Endothelial cell of umbilical vein (primary cell): ENCODE measurements around the gene ASPHD1. TPM values are rescaled to one million over a fixed set of nuclear protein-coding genes. Genes with fewer than 3 reads are reported as not detected.

Source experiments
- BruUV-seq: library from RNA; stranded (reverse); fragments of 400-500 nt; replicated peaks from 2 replicates; lab custom pipeline; 2021; lab: Mats Ljungman, UMichigan
- CTCF ChIA-PET: fragments of 300-600, 350-600 bp; sonication (Branson Sonifier 250); formaldehyde crosslinking; loops from one replicate; lab custom pipeline; 2021; ENCODE audit warnings: antibody characterized with exemption, inconsistent platforms; lab: Charles Lee
- POLR2A ChIA-PET: fragments of 300-600, 350-600 bp; sonication (Branson Sonifier 250); formaldehyde crosslinking; loops from one replicate; lab custom pipeline; 2021; ENCODE audit warnings: antibody characterized with exemption, inconsistent platforms; lab: Charles Lee
- DNase-seq: peaks from one replicate; pipeline ENCODE4 v3.0.0-alpha.2; 2011; ENCODE audit warnings: low read depth, low spot score
- FAIRE-seq: peaks from 2 replicates; lab custom pipeline; 2011; peaks lifted over from hg19 to GRCh38; lab: Jason Lieb, UNC
- H2AFZ ChIP-seq: 2 replicates; pipeline ENCODE4 v1.6.0; 2012; ENCODE audit warnings: low read depth, low read length, control low read depth, inconsistent platforms
- H3K27ac ChIP-seq: 2 replicates; pipeline ENCODE4 v1.5.1; 2011; ENCODE audit warnings: low read depth, mild to moderate bottlenecking, control low read depth, low read length, moderate library complexity; ENCODE audit not compliant: insufficient read depth
- H3K27me3 ChIP-seq, 2 experiments: 2 replicates each; pipeline versions ENCODE4 v1.6.0 to v1.6.1; 2011; ENCODE audit warnings: low read length in 2 of 2, mixed read lengths in 1 of 2; ENCODE audit not compliant: control insufficient read depth in 2 of 2, insufficient read depth in 2 of 2
- H3K36me3 ChIP-seq, 2 experiments: 2 replicates in 1 of 2; 3 replicates in 1 of 2; pipeline ENCODE4 v1.5.1; 2011; ENCODE audit warnings: low read length in 2 of 2, mild to moderate bottlenecking in 1 of 2, moderate library complexity in 1 of 2; ENCODE audit not compliant: control insufficient read depth in 2 of 2, insufficient read depth in 2 of 2; ENCODE audit errors: extremely low read depth in 1 of 2
- H3K4me1 ChIP-seq: 3 replicates; pipeline ENCODE4 v1.5.1; 2011; ENCODE audit warnings: mild to moderate bottlenecking, low read length; ENCODE audit not compliant: control insufficient read depth, insufficient read depth; ENCODE audit errors: extremely low read depth
- H3K4me2 ChIP-seq: 2 replicates; pipeline ENCODE4 v1.6.1; 2011; ENCODE audit warnings: low read length, control low read depth, mixed read lengths; ENCODE audit not compliant: insufficient read depth
- H3K4me3 ChIP-seq, 3 experiments: fragments of 200-600 bp in 1 of 3; sonication (generic), shearing (Covaris generic) in 1 of 3; replicated peaks in 1 of 3; 2 replicates each; pipeline ENCODE4 v1.5.1; 2011 to 2016; ENCODE audit warnings: control low read depth in 3 of 3, low read length in 3 of 3, mild to moderate bottlenecking in 2 of 3, inconsistent platforms in 1 of 3, low read depth in 1 of 3, moderate library complexity in 1 of 3; ENCODE audit not compliant: insufficient read depth in 1 of 3
- H3K79me2 ChIP-seq: 2 replicates; pipeline ENCODE4 v1.6.0; 2012; ENCODE audit warnings: low read length, inconsistent platforms; ENCODE audit not compliant: control insufficient read depth, insufficient read depth
- H3K9ac ChIP-seq: replicated peaks from 2 replicates; pipeline ENCODE3; 2011; ENCODE audit warnings: low read length, control low read depth; ENCODE audit not compliant: insufficient read depth; ENCODE audit errors: extremely low read depth
- H3K9me1 ChIP-seq: replicated peaks from 3 replicates; pipeline ENCODE4 v1.6.0; 2011; ENCODE audit warnings: mild to moderate bottlenecking, low read length; ENCODE audit not compliant: control insufficient read depth, insufficient read depth; ENCODE audit errors: extremely low read depth
- H3K9me3 ChIP-seq: replicated peaks from 2 replicates; pipeline ENCODE4 v1.5.1; 2012; ENCODE audit warnings: low read length, inconsistent platforms; ENCODE audit not compliant: control insufficient read depth, insufficient read depth
- H4K20me1 ChIP-seq: replicated peaks from 2 replicates; pipeline ENCODE3; 2011; ENCODE audit warnings: mild to moderate bottlenecking, low read length; ENCODE audit not compliant: control insufficient read depth, insufficient read depth; ENCODE audit errors: extremely low read depth
- CTCF ChIP-seq, 2 donors: IDR thresholded peaks; 1 replicate in 1 of 2; 2 replicates in 1 of 2; pipeline ENCODE4 v1.5.1; 2011; ENCODE audit warnings: low read length in 2 of 2, mild to moderate bottlenecking in 2 of 2, moderate library complexity in 2 of 2, control low read depth in 1 of 2, inconsistent platforms in 1 of 2, low read depth in 1 of 2; ENCODE audit not compliant: insufficient read depth in 1 of 2; ENCODE audit errors: extremely low read depth in 1 of 2
- EZH2 ChIP-seq: IDR thresholded peaks from 2 replicates; pipeline ENCODE4 v1.6.1; 2012; ENCODE audit warnings: borderline replicate concordance, low read depth, mild to moderate bottlenecking, moderate library complexity, low read length, inconsistent platforms; ENCODE audit not compliant: severe bottlenecking
- FOS ChIP-seq: IDR thresholded peaks from 2 replicates; pipeline ENCODE4 v1.6.1; 2011; ENCODE audit warnings: mild to moderate bottlenecking, low read length, moderate library complexity, borderline replicate concordance; ENCODE audit not compliant: insufficient read depth
- GATA2 ChIP-seq: IDR thresholded peaks from 2 replicates; pipeline ENCODE4 v1.7.0; 2011; ENCODE audit warnings: low read depth, mild to moderate bottlenecking, moderate library complexity, mixed read lengths, low read length; ENCODE audit not compliant: insufficient read length, insufficient read depth
- JUN ChIP-seq: IDR thresholded peaks from 2 replicates; pipeline ENCODE4 v1.6.1; 2011; ENCODE audit warnings: borderline replicate concordance, low read depth; ENCODE audit not compliant: insufficient read length, insufficient read depth
- MAX ChIP-seq: IDR thresholded peaks from 2 replicates; pipeline ENCODE4 v1.6.1; 2011; ENCODE audit not compliant: insufficient read depth, insufficient read length
- MYC ChIP-seq: IDR thresholded peaks from one replicate; pipeline ENCODE4 v1.6.1; 2011; ENCODE audit warnings: mild to moderate bottlenecking, low read depth, low read length
- POLR2A ChIP-seq: IDR thresholded peaks from 2 replicates; pipeline ENCODE4 v1.6.1; 2012; ENCODE audit warnings: low read depth, mild to moderate bottlenecking, control low read depth, low read length
- POLR2AphosphoS5 ChIP-seq: IDR thresholded peaks from 2 replicates; pipeline ENCODE4 v1.6.1; 2012; ENCODE audit warnings: low read depth, mild to moderate bottlenecking, control low read depth, low read length, moderate library complexity; ENCODE audit not compliant: insufficient read depth
- dilution Hi-C: fragments of 300-500 bp; cut with MboI; formaldehyde crosslinking; loops from one replicate; pipeline ENCODE4 v1.15.0; 2019; ENCODE audit warnings: low sequenced_read_pairs; ENCODE audit not compliant: extremely low pct_ligation_motif_present
- intact Hi-C: fragments of 100-400 bp; cut with micrococcal nuclease; formaldehyde crosslinking; loops from one replicate; pipeline ENCODE4 v1.10.0; 2022
- polyA plus RNA-seq, 4 experiments: library from polyadenylated mRNA; depleted of rRNA in 3 of 4; stranded (reverse) in 3 of 4; unstranded in 1 of 4; fragments of >200 nt; gene quantifications; 2 replicates each; pipeline versions ENCODE4 v1.2.1 to v1.2.3, GENCODE V29; 2011 to 2012; ENCODE audit warnings: missing spikeins in 1 of 4
- total RNA-seq: library from RNA; stranded (reverse); gene quantifications from 2 replicates; pipeline ENCODE4 v1.2.3, GENCODE V29; 2021

The ASPHD1 gene
- total and polyA plus RNA-seq, 2 donors (not counting 3 experiments of a cell fraction or from before 2014, with no cell fraction given) = 0.90 to 1.2 TPM

- no peak overlapping the region for H3K4me3 ChIP-seq
- no peaks in the 10 kb centered on the region for H3K27me3 ChIP-seq
- ChIA-PET CTCF (no interaction called here), POLR2A (no interaction called here)
- H3K9me1 ChIP-seq = no peaks in the 10 kb centered on the region
- H2AFZ ChIP-seq = no peak overlapping the region
- H3K36me3 ChIP-seq = peaks cover 0 to 19% of the 10 kb centered on the region in 2 experiments
- BruUV-seq = no TSS peak
- intact Hi-C loops (no loop called here), dilution Hi-C loops (no loop called here)
- no peak overlapping the region for H3K9ac ChIP-seq
- no peaks in the 10 kb centered on the region for H4K20me1 ChIP-seq
- H3K27ac ChIP-seq = no peak overlapping the region
- no peak for FAIRE-seq
- H3K4me2 ChIP-seq = no peak overlapping the region
- TF ChIP-seq EZH2 = no peak
- TF ChIP-seq POLR2AphosphoS5 = no peak
- no peak for TF ChIP-seq JUN
- TF ChIP-seq POLR2A = no peak
- no peak for TF ChIP-seq MAX
- TF ChIP-seq GATA2 = no peak
- no peak for TF ChIP-seq FOS
- no peak for TF ChIP-seq CTCF (IDR thresholded peaks at IDR 0.05; ENCODE audit: extremely low read depth in 1 of 2, insufficient read depth in 1 of 2, low read depth in 1 of 2, low read length in 2 of 2)
- TF ChIP-seq MYC = no peak
- peaks cover 14% of the 10 kb centered on the region for H3K79me2 ChIP-seq
- H3K4me1 ChIP-seq = peaks cover 7% of the 10 kb centered on the region
- no peak for DNase-seq
- no peaks in the 10 kb centered on the region for H3K9me3 ChIP-seq
Measured at GRCh38 chr16:29858974-29859373, 41.3 kb upstream of the ASPHD1 start.
